Bronchial epithelial cell (primary cell): ENCODE results near the gene CLDN2. TPM values are rescaled to one million over a fixed set of nuclear protein-coding genes. Genes with fewer than 3 reads are reported as not detected.

Experiments
- DNase-seq: peaks from one replicate; pipeline ENCODE4 v3.0.0-alpha.2; 2010; ENCODE audit warnings: low read depth
- FAIRE-seq: peaks from 2 replicates; lab custom pipeline; 2011; peaks lifted over from hg19 to GRCh38; lab: Jason Lieb, UNC
- H3K27me3 ChIP-seq: 2 replicates; pipeline ENCODE4 v1.5.1; 2011; ENCODE audit warnings: low read length; ENCODE audit not compliant: control insufficient read depth, insufficient read depth
- H3K36me3 ChIP-seq: 2 replicates; pipeline ENCODE4 v1.5.1; 2011; ENCODE audit warnings: low read length; ENCODE audit not compliant: control insufficient read depth, insufficient read depth
- H3K4me3 ChIP-seq: 2 replicates; pipeline ENCODE4 v1.5.1; 2011; ENCODE audit warnings: mild to moderate bottlenecking, low read depth, low read length, control low read depth
- CTCF ChIP-seq: IDR thresholded peaks from 2 replicates; pipeline ENCODE4 v1.5.1; 2011; ENCODE audit warnings: mild to moderate bottlenecking, moderate library complexity, low read length, control low read depth, inconsistent platforms; ENCODE audit not compliant: insufficient read depth, severe bottlenecking
- total RNA-seq: library from RNA; depleted of rRNA; stranded (reverse); fragments of >200 nt; gene quantifications from 2 replicates; pipeline ENCODE4 v1.2.1, GENCODE V29; 2014

Gene CLDN2
- total RNA-seq, 1 donor from 2014 or later: not detected

- no peak for FAIRE-seq
Observed at GRCh38 chrX:106976416-106976815, 56.2 kb downstream of the CLDN2 start.

More at GRCh38 chrX:106976416-106976815, 56.2 kb downstream of the CLDN2 start:
- Histone ChIP-seq H3K27me3 (no peaks in the 10 kb centered on the region), H3K36me3 (no peaks in the 10 kb centered on the region), H3K4me3 (no peak overlapping the region)
- DNase-seq: peak; percentile 66
- no peak for TF ChIP-seq CTCF

Other genes starting within 250 kb of the CLDN2 start
- gene RNF128, start 193.7 kb upstream of the CLDN2 start, total RNA-seq: 21.0 and 32.1 TPM in 2 replicates
- 2.6 and 3.8 TPM in 2 replicates for gene TBC1D8B, start 117.7 kb upstream of the CLDN2 start, total RNA-seq
- gene RIPPLY1, start 17.1 kb upstream of the CLDN2 start, total RNA-seq: 0.13 TPM in 1 of 2 replicates, not detected in the other
- gene MORC4, start 79.8 kb downstream of the CLDN2 start, total RNA-seq: 23.7 and 37.9 TPM in 2 replicates
- 20.0 and 21.5 TPM in 2 replicates for gene RBM41, start 198.4 kb downstream of the CLDN2 start, total RNA-seq